HepG2 (cell line): Measurements from ENCODE around the gene TRIM67. TPM values are rescaled to one million over a fixed set of nuclear protein-coding genes. Genes with fewer than 3 reads are reported as not detected.

Experiments used
- ARNT2 ChIP-seq: sonication (generic); formaldehyde crosslinking; IDR thresholded peaks from 2 replicates; pipeline ENCODE4 v1.8.0; 2022; ENCODE audit warnings: mild to moderate bottlenecking, low read depth, missing genetic modification reagents, moderate library complexity
- CENPT ChIP-seq: sonication (generic); formaldehyde crosslinking; IDR thresholded peaks from 2 replicates; pipeline ENCODE4 v1.8.0; 2022; ENCODE audit warnings: low read depth, mild to moderate bottlenecking, moderate library complexity, missing genetic modification reagents
- FOXM1 ChIP-seq: sonication (generic); formaldehyde crosslinking; IDR thresholded peaks from 2 replicates; pipeline ENCODE4 v1.5.0; 2020; ENCODE audit warnings: missing genetic modification reagents
- JUNB ChIP-seq: sonication (generic); formaldehyde crosslinking; IDR thresholded peaks from 2 replicates; pipeline ENCODE4 v1.8.0; 2022; ENCODE audit warnings: missing genetic modification reagents, mild to moderate bottlenecking, borderline replicate concordance
- NR3C1 ChIP-seq: sonication (generic); formaldehyde crosslinking; IDR thresholded peaks from 2 replicates; pipeline ENCODE4 v1.4.0; 2020; ENCODE audit warnings: missing genetic modification reagents
- POGK ChIP-seq: sonication (generic); formaldehyde crosslinking; conservative IDR thresholded peaks from 2 replicates; pipeline ENCODE4 v1.8.0; 2022; ENCODE audit warnings: mild to moderate bottlenecking, moderate library complexity, missing genetic modification reagents
- PRDM15 ChIP-seq: sonication (generic); formaldehyde crosslinking; IDR thresholded peaks from 2 replicates; pipeline ENCODE4 v1.4.0; 2020; ENCODE audit warnings: missing genetic modification reagents
- UBTF ChIP-seq: sonication (generic); formaldehyde crosslinking; IDR thresholded peaks from 2 replicates; pipeline ENCODE4 v1.4.0; 2020; ENCODE audit warnings: mild to moderate bottlenecking, missing genetic modification reagents
- ZNF224 ChIP-seq: sonication (generic); formaldehyde crosslinking; IDR thresholded peaks from 2 replicates; pipeline ENCODE4 v1.5.0; 2020; ENCODE audit warnings: mild to moderate bottlenecking, missing genetic modification reagents
- ZNF275 ChIP-seq: sonication (generic); formaldehyde crosslinking; IDR thresholded peaks from 2 replicates; pipeline ENCODE4 v1.8.0; 2022; ENCODE audit warnings: missing genetic modification reagents, mild to moderate bottlenecking, inconsistent platforms, borderline replicate concordance
- ZNF34 ChIP-seq: sonication (generic); formaldehyde crosslinking; IDR thresholded peaks from 2 replicates; pipeline ENCODE4 v1.4.0; 2020; ENCODE audit warnings: mild to moderate bottlenecking, missing genetic modification reagents, borderline replicate concordance
- ZNF550 ChIP-seq: sonication (generic); formaldehyde crosslinking; IDR thresholded peaks from 2 replicates; pipeline ENCODE4 v1.4.0; 2020; ENCODE audit warnings: mild to moderate bottlenecking, missing genetic modification reagents, borderline replicate concordance
- ZNF589 ChIP-seq: sonication (generic); formaldehyde crosslinking; conservative IDR thresholded peaks from 2 replicates; pipeline ENCODE4 v1.8.0; 2022; ENCODE audit warnings: mild to moderate bottlenecking, moderate library complexity, missing genetic modification reagents
- ZNF687 ChIP-seq: sonication (generic); formaldehyde crosslinking; IDR thresholded peaks from 2 replicates; pipeline ENCODE4 v1.5.1; 2020; ENCODE audit warnings: mild to moderate bottlenecking, missing genetic modification reagents, moderate library complexity
- polyA plus RNA-seq, 8 experiments: library from polyadenylated mRNA; depleted of rRNA in 3 of 8; stranded (reverse) in 7 of 8; unstranded in 1 of 8; fragments of >200 nt; fragmentation: Illumina TruSeq in 4 of 8; extraction: Trizol in 4 of 8; gene quantifications; 2 replicates each; pipeline versions ENCODE4 v1.2.1 to v1.2.3, GENCODE V29; 2011 to 2016; ENCODE audit warnings: low read depth in 4 of 8, missing spikeins in 1 of 8, mixed read lengths in 1 of 8; ENCODE audit not compliant: insufficient read depth in 1 of 8
- total RNA-seq, 5 experiments: library from RNA; depleted of rRNA; stranded (reverse); fragments of >200 nt; fragmentation: Illumina TruSeq; extraction: Trizol; gene quantifications; 2 replicates each; pipeline ENCODE4 v1.2.3, GENCODE V29; 2016; ENCODE audit warnings: low read depth in 1 of 5

TRIM67 gene
- total and polyA plus RNA-seq, 2 of the 13 experiments (the other 11 are each of a cell fraction or from before 2014, with no cell fraction given) = not detected

- TF ChIP-seq JUNB = peak; percentile 63; the same call in 1 of the 2 replicates
- TF ChIP-seq PRDM15 (CRISPR knock-in tag) = peak; percentile 45; the same call in 1 of the 2 replicates
- TF ChIP-seq UBTF (CRISPR knock-in tag) = peak; percentile 85; the same call in 1 of the 2 replicates
- peak; percentile 64; the same call in 1 of the 2 replicates for TF ChIP-seq ZNF275 (CRISPR knock-in tag)
- TF ChIP-seq ZNF550 (CRISPR knock-in tag) = no peak
- TF ChIP-seq ARNT2 (CRISPR knock-in tag) = peak; percentile 96
- peak; percentile 90; the same call in 1 of the 2 replicates for TF ChIP-seq ZNF589 (CRISPR knock-in tag)
- TF ChIP-seq CENPT = no peak
- 0 out of 2 replicates have a peak, but pooled peaks have one; percentile 20 for TF ChIP-seq ZNF34 (CRISPR knock-in tag)
- peak; percentile 77 for TF ChIP-seq ZNF687
- TF ChIP-seq ZNF224 (CRISPR knock-in tag) = no peak
- peak; percentile 77; the same call in 1 of the 2 replicates for TF ChIP-seq POGK (CRISPR knock-in tag)
- no peak for TF ChIP-seq FOXM1 (CRISPR knock-in tag)
- no peak for TF ChIP-seq NR3C1
These were observed 575 bp downstream of the TRIM67 start (continued) for GRCh38 chr1:231162297-231162969.
